Loucy (cell line): ENCODE results near the gene FARP1.

Experiments used
- EZH2phosphoT487 ChIP-seq: fragments of 200-600 bp; IDR thresholded peaks from 2 replicates; pipeline ENCODE4 v1.6.1; 2018; ENCODE audit warnings: antibody characterized with exemption, mild to moderate bottlenecking, moderate library complexity, borderline replicate concordance
- TF ChIP-seq, protein P1 (sequence below): fragments of 200-600 bp; sonication (generic); conservative IDR thresholded peaks from 2 replicates; pipeline ENCODE4 v1.5.1; 2014; ENCODE audit warnings: mild to moderate bottlenecking, antibody characterized with exemption, low read length

DNA sequence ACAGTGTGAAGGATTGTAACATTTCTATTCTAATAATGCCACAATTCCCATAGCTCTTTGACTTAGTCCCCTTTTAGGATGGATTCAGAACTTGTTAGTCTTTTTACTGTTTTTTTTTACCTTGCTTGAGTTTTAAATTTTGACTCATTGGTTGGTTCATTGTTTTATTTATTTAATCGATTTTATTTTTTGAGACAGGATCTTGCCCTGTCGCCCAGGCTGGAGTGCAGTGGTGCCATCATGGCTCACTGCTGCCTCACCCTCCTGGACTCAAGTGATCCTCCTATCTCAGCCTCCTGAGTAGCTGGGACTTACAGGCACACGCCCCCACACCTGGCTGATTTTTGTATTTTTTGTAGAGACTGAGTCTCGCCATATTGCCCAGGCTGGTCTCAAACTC lies 39.3 kb downstream of the FARP1 start:
- TF ChIP-seq, protein P1, sequence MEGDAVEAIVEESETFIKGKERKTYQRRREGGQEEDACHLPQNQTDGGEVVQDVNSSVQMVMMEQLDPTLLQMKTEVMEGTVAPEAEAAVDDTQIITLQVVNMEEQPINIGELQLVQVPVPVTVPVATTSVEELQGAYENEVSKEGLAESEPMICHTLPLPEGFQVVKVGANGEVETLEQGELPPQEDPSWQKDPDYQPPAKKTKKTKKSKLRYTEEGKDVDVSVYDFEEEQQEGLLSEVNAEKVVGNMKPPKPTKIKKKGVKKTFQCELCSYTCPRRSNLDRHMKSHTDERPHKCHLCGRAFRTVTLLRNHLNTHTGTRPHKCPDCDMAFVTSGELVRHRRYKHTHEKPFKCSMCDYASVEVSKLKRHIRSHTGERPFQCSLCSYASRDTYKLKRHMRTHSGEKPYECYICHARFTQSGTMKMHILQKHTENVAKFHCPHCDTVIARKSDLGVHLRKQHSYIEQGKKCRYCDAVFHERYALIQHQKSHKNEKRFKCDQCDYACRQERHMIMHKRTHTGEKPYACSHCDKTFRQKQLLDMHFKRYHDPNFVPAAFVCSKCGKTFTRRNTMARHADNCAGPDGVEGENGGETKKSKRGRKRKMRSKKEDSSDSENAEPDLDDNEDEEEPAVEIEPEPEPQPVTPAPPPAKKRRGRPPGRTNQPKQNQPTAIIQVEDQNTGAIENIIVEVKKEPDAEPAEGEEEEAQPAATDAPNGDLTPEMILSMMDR, result no peak
- TF ChIP-seq EZH2phosphoT487, result no peak
